Raji (cell line): ENCODE measurements around the gene HMGB3.

Experiments
- POLR2A ChIP-seq: IDR thresholded peaks from 2 replicates; pipeline ENCODE4 v1.6.1; 2011; ENCODE audit warnings: low read depth, low read length, control low read depth; ENCODE audit not compliant: insufficient read depth

The HMGB3 gene

GRCh38 chrX:151006410-151007109, 23.4 kb downstream of the HMGB3 start:
- no peak for TF ChIP-seq POLR2A

- TF ChIP-seq POLR2A = no peak
These were observed 26.4 kb downstream of the HMGB3 start for GRCh38 chrX:151009582-151009981.

- TF ChIP-seq POLR2A = no peak
These were observed 30.1 kb downstream of the HMGB3 start for GRCh38 chrX:151013164-151013743.

- no peak for TF ChIP-seq POLR2A
These were observed 32.5 kb downstream of the HMGB3 start for GRCh38 chrX:151015684-151016083.

GRCh38 chrX:151019856-151020255, 36.7 kb downstream of the HMGB3 start:
- no peak for TF ChIP-seq POLR2A

GRCh38 chrX:151030845-151031244, 47.7 kb downstream of the HMGB3 start:
- no peak for TF ChIP-seq POLR2A

GRCh38 chrX:151031391-151031975, 48.3 kb downstream of the HMGB3 start:
- TF ChIP-seq POLR2A = no peak

- no peak for TF ChIP-seq POLR2A
These were observed 56.2 kb downstream of the HMGB3 start for GRCh38 chrX:151039351-151039750.
